ENCODE results near the gene PRIM2.
"Not testable (repeated sequence)": the region's sequence is repeated elsewhere in the genome, so short reads cannot be mapped to it uniquely, and the experiment has no call there.

DNA sequence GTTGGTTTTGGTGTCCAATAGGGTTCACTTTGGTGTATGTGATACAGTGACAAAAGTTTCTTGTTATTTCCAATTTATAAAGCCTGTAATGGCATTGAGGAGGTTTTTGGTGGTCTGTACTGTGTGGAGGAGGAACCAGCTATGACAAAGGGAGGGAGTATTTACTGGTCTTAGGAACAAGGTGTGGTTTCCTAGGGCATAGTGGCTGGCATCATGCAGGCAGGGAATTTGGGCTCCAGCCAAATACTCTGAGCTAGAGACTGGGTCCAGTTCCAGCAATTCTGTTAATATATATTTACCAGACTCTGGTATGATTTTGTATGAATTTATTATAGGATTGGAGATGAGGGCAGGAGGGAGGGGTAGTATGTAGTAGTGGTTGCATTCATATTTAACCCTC, 101.9 kb downstream of the PRIM2 start:
- TF ChIP-seq, protein P1, sequence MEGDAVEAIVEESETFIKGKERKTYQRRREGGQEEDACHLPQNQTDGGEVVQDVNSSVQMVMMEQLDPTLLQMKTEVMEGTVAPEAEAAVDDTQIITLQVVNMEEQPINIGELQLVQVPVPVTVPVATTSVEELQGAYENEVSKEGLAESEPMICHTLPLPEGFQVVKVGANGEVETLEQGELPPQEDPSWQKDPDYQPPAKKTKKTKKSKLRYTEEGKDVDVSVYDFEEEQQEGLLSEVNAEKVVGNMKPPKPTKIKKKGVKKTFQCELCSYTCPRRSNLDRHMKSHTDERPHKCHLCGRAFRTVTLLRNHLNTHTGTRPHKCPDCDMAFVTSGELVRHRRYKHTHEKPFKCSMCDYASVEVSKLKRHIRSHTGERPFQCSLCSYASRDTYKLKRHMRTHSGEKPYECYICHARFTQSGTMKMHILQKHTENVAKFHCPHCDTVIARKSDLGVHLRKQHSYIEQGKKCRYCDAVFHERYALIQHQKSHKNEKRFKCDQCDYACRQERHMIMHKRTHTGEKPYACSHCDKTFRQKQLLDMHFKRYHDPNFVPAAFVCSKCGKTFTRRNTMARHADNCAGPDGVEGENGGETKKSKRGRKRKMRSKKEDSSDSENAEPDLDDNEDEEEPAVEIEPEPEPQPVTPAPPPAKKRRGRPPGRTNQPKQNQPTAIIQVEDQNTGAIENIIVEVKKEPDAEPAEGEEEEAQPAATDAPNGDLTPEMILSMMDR (IDR thresholded peaks at IDR 0.05), result not testable (repeated sequence)
- not testable (repeated sequence) for TF ChIP-seq POLR2A (IDR thresholded peaks at IDR 0.05)
